ENCODE measurements around the gene NOS1.

- TF ChIP-seq CTCF (conservative IDR thresholded peaks at IDR 0.05; ENCODE audit: low read depth in 2 of 2) (no peak), CREB1 (CRISPR knock-in tag; IDR thresholded peaks at IDR 0.05; ENCODE audit: low read depth) (no peak), POLR2AphosphoS5 (IDR thresholded peaks at IDR 0.05; ENCODE audit: low read depth) (no peak), EZH2 (IDR thresholded peaks at IDR 0.05; ENCODE audit: low read depth, unreplicated experiment) (no peak)
Observed at GRCh38 chr12:117403586-117404139, 42.2 kb upstream of the NOS1 start.
